C4-2B (cell line): ENCODE measurements around the gene NCBP3.
A peak's percentile ranks its signal among the peaks of the same experiment; 100 is the strongest.

Experiments
- H3K27ac ChIP-seq: fragments of 450-650 bp; 2 replicates; pipeline ENCODE4 v1.5.1; 2017
- ZFX ChIP-seq: fragments of 450-650 bp; IDR thresholded peaks from 2 replicates; pipeline ENCODE4 v1.6.1; 2017
- TF ChIP-seq, protein P1 (sequence below): fragments of 450-650 bp; conservative IDR thresholded peaks from 2 replicates; pipeline ENCODE4 v1.5.1; 2017; ENCODE audit warnings: mild to moderate bottlenecking

Gene NCBP3

DNA sequence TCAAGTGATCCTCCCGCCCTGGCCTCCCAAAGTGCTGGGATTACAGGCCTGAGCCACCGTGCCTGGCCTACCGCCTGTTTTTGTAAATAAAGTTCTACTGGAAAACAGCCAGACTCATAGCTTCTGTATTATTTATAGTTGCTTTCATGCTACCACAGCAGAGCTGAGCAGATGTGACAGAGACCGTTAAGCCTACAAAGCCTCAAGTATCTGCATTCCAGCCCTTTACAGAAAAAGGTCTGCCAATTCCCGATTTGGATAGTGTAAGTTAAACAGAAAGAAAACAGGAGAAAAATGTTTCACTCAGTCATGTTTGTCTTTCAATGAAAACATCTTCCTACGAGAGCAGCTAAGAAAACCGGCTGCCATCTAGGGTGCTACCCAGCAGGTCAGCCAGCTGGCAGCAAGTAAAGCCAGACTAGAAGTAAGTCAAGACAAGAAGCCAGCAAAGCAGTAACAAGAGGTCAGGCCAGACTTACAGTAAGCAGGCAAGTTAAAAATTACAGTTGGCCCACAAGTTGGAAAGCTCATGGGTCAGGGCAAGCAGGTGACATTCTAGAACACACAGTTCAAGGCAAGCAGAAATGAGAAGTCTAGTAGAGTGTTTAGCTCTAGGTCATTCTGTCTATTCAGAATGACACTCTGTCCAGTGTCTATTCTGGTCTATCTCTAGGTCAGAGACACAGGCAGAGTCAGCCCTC, 17.7 kb downstream of the NCBP3 start:
- TF ChIP-seq, protein P1, sequence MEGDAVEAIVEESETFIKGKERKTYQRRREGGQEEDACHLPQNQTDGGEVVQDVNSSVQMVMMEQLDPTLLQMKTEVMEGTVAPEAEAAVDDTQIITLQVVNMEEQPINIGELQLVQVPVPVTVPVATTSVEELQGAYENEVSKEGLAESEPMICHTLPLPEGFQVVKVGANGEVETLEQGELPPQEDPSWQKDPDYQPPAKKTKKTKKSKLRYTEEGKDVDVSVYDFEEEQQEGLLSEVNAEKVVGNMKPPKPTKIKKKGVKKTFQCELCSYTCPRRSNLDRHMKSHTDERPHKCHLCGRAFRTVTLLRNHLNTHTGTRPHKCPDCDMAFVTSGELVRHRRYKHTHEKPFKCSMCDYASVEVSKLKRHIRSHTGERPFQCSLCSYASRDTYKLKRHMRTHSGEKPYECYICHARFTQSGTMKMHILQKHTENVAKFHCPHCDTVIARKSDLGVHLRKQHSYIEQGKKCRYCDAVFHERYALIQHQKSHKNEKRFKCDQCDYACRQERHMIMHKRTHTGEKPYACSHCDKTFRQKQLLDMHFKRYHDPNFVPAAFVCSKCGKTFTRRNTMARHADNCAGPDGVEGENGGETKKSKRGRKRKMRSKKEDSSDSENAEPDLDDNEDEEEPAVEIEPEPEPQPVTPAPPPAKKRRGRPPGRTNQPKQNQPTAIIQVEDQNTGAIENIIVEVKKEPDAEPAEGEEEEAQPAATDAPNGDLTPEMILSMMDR, result no peak
- TF ChIP-seq ZFX, result no peak
- no peak overlapping the region for H3K27ac ChIP-seq

DNA sequence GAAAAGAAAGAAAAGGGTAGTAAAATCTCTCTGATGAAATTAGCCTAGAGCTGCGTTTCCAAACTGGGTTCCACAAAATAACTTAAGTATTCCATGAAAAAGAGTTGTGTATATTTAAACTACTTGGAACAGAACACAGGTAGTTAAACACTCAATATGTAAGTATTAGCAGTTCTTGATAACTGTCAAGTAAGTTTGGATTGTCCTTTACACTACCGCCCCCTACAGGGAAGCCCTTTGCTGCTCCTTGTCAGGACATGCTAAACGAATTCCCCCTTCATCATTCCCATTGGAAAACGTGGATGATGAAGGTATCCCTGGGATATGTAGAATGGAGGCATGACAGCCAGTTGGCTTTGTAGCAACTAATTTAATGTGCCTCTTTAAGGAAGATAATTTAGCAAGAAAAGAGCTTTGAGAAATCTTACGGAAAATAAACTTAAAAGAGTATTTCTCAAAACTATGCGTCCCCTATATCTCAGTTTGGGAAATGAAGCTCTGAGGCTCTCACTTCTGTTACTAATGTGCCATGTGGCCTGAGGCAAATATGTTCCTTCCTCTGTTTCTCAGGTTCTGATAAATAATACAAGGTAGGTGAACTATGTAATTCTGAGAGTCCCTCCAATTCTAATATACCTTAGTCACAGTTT, 18.8 kb downstream of the NCBP3 start:
- TF ChIP-seq, protein P1, result peak; percentile 81
- no peak for TF ChIP-seq ZFX
- no peak overlapping the region for H3K27ac ChIP-seq

DNA sequence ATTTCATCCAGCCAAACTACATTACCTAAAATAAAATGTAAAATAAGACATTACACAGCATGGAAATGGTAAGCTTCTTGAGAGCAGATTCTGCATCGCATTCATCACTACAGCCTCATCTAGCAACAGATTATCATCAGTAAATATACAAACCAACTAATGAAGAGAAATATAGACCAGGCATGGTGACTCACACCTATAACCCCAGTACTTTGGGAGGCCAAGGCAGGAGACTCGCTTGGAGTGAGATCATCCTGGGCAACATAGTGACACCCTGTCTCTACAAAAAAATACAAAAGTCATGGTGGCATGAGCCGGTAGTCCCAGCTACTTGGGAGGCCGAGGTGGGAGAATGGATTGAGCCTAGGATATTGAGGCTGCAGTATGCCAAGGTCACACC, 19.9 kb downstream of the NCBP3 start:
- TF ChIP-seq, protein P1, result no peak
- no peak for TF ChIP-seq ZFX
- no peak overlapping the region for H3K27ac ChIP-seq

DNA sequence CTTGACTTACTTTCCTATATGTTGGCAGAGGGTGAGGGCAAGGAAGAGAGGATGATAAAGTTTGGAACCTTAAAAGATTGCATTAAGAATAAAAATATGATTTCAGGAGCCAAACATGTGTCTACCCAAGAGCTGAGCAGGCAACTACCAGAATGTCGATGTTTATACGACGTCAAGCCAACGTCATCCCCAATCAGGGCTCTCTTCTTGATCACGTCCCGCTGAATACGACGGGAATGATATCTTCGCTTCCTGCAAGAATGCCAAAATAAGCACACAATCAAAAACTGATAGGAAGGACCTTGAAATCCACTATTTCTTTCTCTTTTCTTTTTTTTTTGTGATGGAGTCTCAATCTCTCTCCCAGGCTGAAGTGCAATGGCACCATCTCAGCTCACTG, 24.9 kb downstream of the NCBP3 start:
- H3K27ac ChIP-seq, result no peak overlapping the region
- TF ChIP-seq, protein P1, result no peak

DNA sequence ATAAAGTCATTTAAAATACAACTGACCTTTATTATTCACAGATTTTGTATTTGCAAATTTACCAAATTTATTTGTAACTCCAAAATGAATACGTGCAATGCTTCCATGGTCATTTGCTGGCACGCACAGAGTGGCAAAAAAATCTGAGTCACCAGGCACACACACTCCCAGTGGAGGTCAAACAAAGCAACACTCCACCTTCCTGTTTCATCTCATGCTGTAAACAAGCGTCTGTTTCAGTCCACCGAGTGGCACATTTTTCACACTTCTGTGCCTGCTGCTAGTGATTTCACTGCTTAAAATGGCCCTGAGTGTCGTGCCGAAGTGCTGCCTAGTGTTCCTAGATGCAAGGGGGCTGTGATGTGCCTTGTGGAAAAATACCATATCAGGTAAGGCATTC, 27.3 kb downstream of the NCBP3 start:
- no peak overlapping the region for H3K27ac ChIP-seq
- TF ChIP-seq, protein P1, result no peak
- no peak for TF ChIP-seq ZFX

DNA sequence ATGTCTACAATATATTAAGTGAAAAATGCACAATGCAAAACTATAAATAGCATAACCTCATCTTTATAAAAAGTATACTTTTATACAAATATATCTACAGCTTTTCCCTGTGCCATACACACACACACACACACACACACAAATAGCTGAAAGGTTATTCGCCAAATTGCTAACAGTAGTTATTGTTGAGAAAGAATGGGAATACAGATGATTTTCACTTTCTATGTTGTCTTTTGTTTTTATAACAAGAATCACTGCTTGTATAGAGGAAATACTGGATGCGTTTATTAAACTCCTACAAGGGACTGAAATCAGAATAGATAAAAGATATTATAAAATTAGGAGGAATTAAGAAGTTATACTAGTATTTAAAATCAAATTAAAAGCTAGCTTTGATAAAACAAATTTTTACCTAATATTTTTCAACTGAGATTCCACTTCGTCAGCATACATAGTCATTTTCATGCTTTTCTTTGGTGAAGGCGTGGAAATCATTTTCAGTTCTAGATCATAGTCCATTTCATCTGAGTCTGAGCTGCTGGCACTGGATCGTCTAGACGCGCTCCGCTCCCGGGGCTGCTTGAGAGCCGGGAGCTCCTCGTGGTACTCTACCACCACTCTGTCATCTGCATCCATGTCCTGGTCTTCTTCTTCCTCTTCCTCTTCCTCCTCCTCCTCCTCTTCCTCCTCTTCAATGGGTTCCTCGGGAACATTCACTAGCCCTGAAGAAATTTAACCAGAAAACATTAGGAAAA, 28.0 kb downstream of the NCBP3 start:
- TF ChIP-seq, protein P1, result no peak
- no peak for TF ChIP-seq ZFX
- no peak overlapping the region for H3K27ac ChIP-seq

DNA sequence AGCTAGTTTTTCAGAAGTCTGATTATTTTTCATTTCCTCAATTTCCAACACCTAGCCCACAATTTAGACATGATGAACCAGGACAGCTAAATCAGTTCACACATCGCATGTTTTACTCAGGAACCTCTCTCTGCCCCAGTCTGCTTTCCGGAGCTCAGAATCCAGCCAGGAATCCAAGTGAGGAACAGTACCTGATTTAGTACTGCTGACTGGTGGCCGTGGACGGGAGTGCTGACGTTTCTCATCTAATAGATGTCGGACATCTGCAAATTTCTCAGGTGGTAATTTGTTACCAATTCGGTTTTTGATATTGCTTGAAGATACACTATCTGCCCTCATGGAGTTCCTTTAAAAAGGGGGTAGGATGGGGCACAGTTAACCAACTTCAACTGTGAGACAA, 30.1 kb downstream of the NCBP3 start:
- no peak overlapping the region for H3K27ac ChIP-seq
- no peak for TF ChIP-seq ZFX
- TF ChIP-seq, protein P1, result no peak
